ENCODE measurements around the gene NR2F1-AS1. TPM values are rescaled to one million over a fixed set of nuclear protein-coding genes. Genes with fewer than 3 reads are reported as not detected.

NR2F1-AS1 gene
- 13.8 and 15.2 TPM in 2 replicates for total RNA-seq
- 2.7 and 4.2 TPM in 2 replicates for polyA plus RNA-seq
- polyA plus RNA-seq (2011; cell fraction: cytosol; rRNA removed) = 7.2 and 7.4 TPM in 2 replicates
- polyA plus RNA-seq (2011; cell fraction: nucleus; rRNA removed) = 21.4 and 23.4 TPM in 2 replicates
- 13.3 and 18.0 TPM in 2 replicates for polyA plus RNA-seq (2012)
- polyA minus RNA-seq = 9.6 and 14.7 TPM in 2 replicates
- 1.6 TPM for polyA minus RNA-seq (2011; cell fraction: cytosol; rRNA and poly(A)+ RNA removed)
- polyA minus RNA-seq (2011; cell fraction: nucleus; rRNA and poly(A)+ RNA removed) = 95.5 and 106 TPM in 2 replicates
- percentile 75 among the genes with signal in this experiment for Bru-seq, nascent RNA
- BruChase-seq, experiment 1, labeled RNA remaining after a 6-hour chase = percentile 63 among the genes with signal in this experiment
- BruChase-seq, experiment 2, labeled RNA remaining after a 2-hour chase = percentile 63 among the genes with signal in this experiment
- long read RNA-seq, partial matches to known transcripts = 0 of 21 reads
- long read RNA-seq, other reads (novel, unspliced or antisense) = 21 of 21 reads

- peak within 1 kb of the TSS; percentile 95 for H3K9ac ChIP-seq (replicated peaks; ENCODE audit: extremely low read depth, insufficient read depth, low read length)
- intact Hi-C loops (cut with micrococcal nuclease) = loop anchor here (1.0 to 10.0 kb wide), 13 partner anchors 84 to 1274 kb away; no protein-coding TSS in a partner anchor
- H3K27me3 ChIP-seq (ENCODE audit: control insufficient read depth in 2 of 2, insufficient read depth in 2 of 2, low read length in 2 of 2) = no peaks in the 10 kb centered on the region
- H3K4me3 ChIP-seq (replicated peaks in 1 of 3; ENCODE audit: insufficient read depth in 1 of 3, low read depth in 1 of 3, low read length in 3 of 3) = peak within 1 kb of the TSS; percentile 66 to 93 (median 76)
- H3K4me1 ChIP-seq (ENCODE audit: control insufficient read depth, extremely low read depth, insufficient read depth, low read length) = peaks cover 17% of the 10 kb centered on the region
- H3K79me2 ChIP-seq (ENCODE audit: control insufficient read depth, insufficient read depth, low read length) = peaks cover 50% of the 10 kb centered on the region
- TSS peak; percentile 40 for BruUV-seq (replicated peaks)
- H3K9me3 ChIP-seq (replicated peaks; ENCODE audit: control insufficient read depth, insufficient read depth, low read length) = no peaks in the 10 kb centered on the region
- no peak for FAIRE-seq
- no peaks in the 10 kb centered on the region for H3K36me3 ChIP-seq (ENCODE audit: control insufficient read depth in 2 of 2, extremely low read depth in 1 of 2, insufficient read depth in 2 of 2, low read length in 2 of 2)
- dilution Hi-C loops (cut with MboI; ENCODE audit: extremely low pct_ligation_motif_present, low sequenced_read_pairs) = no loop called here
- H4K20me1 ChIP-seq (replicated peaks; ENCODE audit: control insufficient read depth, extremely low read depth, insufficient read depth, low read length) = no peaks in the 10 kb centered on the region
- TF ChIP-seq POLR2AphosphoS5 (IDR thresholded peaks at IDR 0.05; ENCODE audit: insufficient read depth, low read depth, low read length) (peak; percentile 4), CTCF (IDR thresholded peaks at IDR 0.05; ENCODE audit: extremely low read depth in 1 of 2, insufficient read depth in 1 of 2, low read depth in 1 of 2, low read length in 2 of 2) (no peak), MYC (IDR thresholded peaks at IDR 0.05; ENCODE audit: low read depth, low read length) (no peak)
- H2AFZ ChIP-seq (ENCODE audit: low read depth, low read length) = peak within 1 kb of the TSS; percentile 63
- no peak for DNase-seq (ENCODE audit: low read depth, low spot score)
- no peaks in the 10 kb centered on the region for H3K9me1 ChIP-seq (replicated peaks; ENCODE audit: control insufficient read depth, extremely low read depth, insufficient read depth, low read length)
- ChIA-PET POLR2A (no interaction called here), CTCF (interaction anchor here (0.9 to 4.2 kb wide), 5 partner anchors 219 to 893 kb away, joined by 3 to 28 read pairs (median 10); no protein-coding TSS in a partner anchor)
- peak within 1 kb of the TSS; percentile 96 for H3K4me2 ChIP-seq (ENCODE audit: insufficient read depth, low read length)
- peak within 1 kb of the TSS; percentile 86 for H3K27ac ChIP-seq (ENCODE audit: insufficient read depth, low read depth, low read length)
Measured at GRCh38 chr5:93580927-93581445, at the start of gene NR2F1-AS1. Gene NR2F1-AS1 (minus strand): TSS chr5:93581219.
